Psoas muscle (tissue), 8 donors: ENCODE data around the gene HEG1. TPM values are rescaled to one million over a fixed set of nuclear protein-coding genes. Genes with fewer than 3 reads are reported as not detected.

ENCODE experiments used
- ATAC-seq, 4 donors: fragments of 200-7000 bp; cut with Tn5 transposase; one replicate each; pipeline ENCODE4 v1.9.1; 2020; ENCODE audit warnings: moderate library complexity in 3 of 4, mild to moderate bottlenecking in 2 of 4
- DNase-seq, 2 donors: peaks; one replicate each; pipeline ENCODE4 v3.0.0-alpha.2; 2020
- H3K27ac ChIP-seq: fragments of 200-600 bp; one replicate; pipeline ENCODE4 v1.8.0; 2022
- H3K27me3 ChIP-seq, 3 donors: fragments of 200-600 bp in 1 of 3; one replicate each; pipeline versions ENCODE4 v1.6.1 to v1.8.0; 2013 to 2022; ENCODE audit warnings: low read length in 2 of 3, mild to moderate bottlenecking in 2 of 3, moderate library complexity in 1 of 3; ENCODE audit not compliant: insufficient read depth in 3 of 3
- H3K36me3 ChIP-seq, 2 donors: fragments of 200-600 bp in 1 of 2; one replicate each; pipeline versions ENCODE4 v1.6.1 to v1.8.0; 2013 to 2022; ENCODE audit warnings: low read depth in 1 of 2, mild to moderate bottlenecking in 1 of 2, moderate library complexity in 1 of 2; ENCODE audit not compliant: insufficient read depth in 1 of 2
- H3K4me1 ChIP-seq: fragments of 200-600 bp; one replicate; pipeline ENCODE4 v1.8.0; 2022
- H3K4me3 ChIP-seq: fragments of 200-600 bp; one replicate; pipeline ENCODE4 v1.8.0; 2022; ENCODE audit warnings: mild to moderate bottlenecking
- H3K9me3 ChIP-seq: fragments of 200-600 bp; one replicate; pipeline ENCODE4 v1.8.0; 2022
- CTCF ChIP-seq: fragments of 200-600 bp; IDR thresholded peaks from one replicate; pipeline ENCODE4 v1.8.0; 2022; ENCODE audit warnings: antibody characterized with exemption
- WGBS, 3 donors: extraction: QIAGEN DNeasy Blood & Tissue Kit; methylation state at CpG; one replicate each; pipeline versions ENCODE4 v1.1.6 to v1.1.7; 2013; 5-methylcytosine and 5-hydroxymethylcytosine counted together
- intact Hi-C, 2 donors: fragments of 100-400 bp; cut with DNase I; formaldehyde crosslinking; loops; one replicate each; pipeline versions ENCODE4 v1.11.0 to v1.14.2; 2022
- polyA plus RNA-seq, 3 donors: library from polyadenylated mRNA; stranded (reverse); fragments of 200-250 nt; gene quantifications; one replicate each; pipeline ENCODE4 v1.2.3, GENCODE V29; 2013
- total RNA-seq, 4 donors: library from RNA; stranded (reverse); fragmentation: NEBNext Ultra II Directional in 2 of 4; extraction: Animal tissue kit (Norgen Biotek cat#: 25700) in 2 of 4; gene quantifications; one replicate each; pipeline versions ENCODE4 v1.2.1 to v1.2.4, GENCODE V29; 2021 to 2023
- donor health status: healthy with polysubstance abuse.
- donor health status: DM: no; HTN: no; CAD: no; lungs with moderate emphysema.
- donor health status: Bipolar disorder and iron deficiency.
- donor health status: healthy.
- donor health status: DM: yes; HTN: yes; CAD: no.
- donor health status: DM: no; HTN: no; CAD: no.
- donor health status: DM: no; HTN: no; CAD: no.
- donor health status: DM: yes; HTN: yes; CAD: no.

Gene HEG1
- total and polyA plus RNA-seq, 7 donors = 3.2 to 38.7 (median 11.7) TPM

- DNase-seq (no peak), ATAC-seq (no peak)
- H3K4me1 ChIP-seq = no peaks in the 10 kb centered on the region
- peaks cover 2 to 82% of the 10 kb centered on the region in 2 donors for H3K36me3 ChIP-seq
- no peak overlapping the region for H3K27ac ChIP-seq
- no peaks in the 10 kb centered on the region for H3K27me3 ChIP-seq
- H3K9me3 ChIP-seq = no peaks in the 10 kb centered on the region
- no peak for TF ChIP-seq CTCF
- intact Hi-C loops = no loop called here
- WGBS, 3 donors = 89 to 95% (median 89%) methylated on average over 3 of the region's 3 CpGs
- no peak overlapping the region for H3K4me3 ChIP-seq
Measured at GRCh38 chr3:124972457-124972856, 83.3 kb downstream of the HEG1 start.

GRCh38 chr3:124969963-124970722 lies 85.7 kb downstream of the HEG1 start:
- WGBS, 3 donors = 91 to 93% (median 91%) methylated on average over 18 of the region's 18 CpGs
- TF ChIP-seq CTCF = no peak
- ATAC-seq = no peak
- no peak for DNase-seq
- Histone ChIP-seq H3K9me3 (no peaks in the 10 kb centered on the region), H3K27me3 (no peaks in the 10 kb centered on the region), H3K36me3 (peaks cover 2 to 60% of the 10 kb centered on the region in 2 donors), H3K4me1 (no peaks in the 10 kb centered on the region), H3K27ac (no peak overlapping the region), H3K4me3 (no peak overlapping the region)
- intact Hi-C loops = no loop called here

GRCh38 chr3:124969190-124969589 lies 86.6 kb downstream of the HEG1 start:
- no peaks in the 10 kb centered on the region for H3K27me3 ChIP-seq
- no peaks in the 10 kb centered on the region for H3K4me1 ChIP-seq
- H3K4me3 ChIP-seq = no peak overlapping the region
- H3K36me3 ChIP-seq = peaks cover 0 to 58% of the 10 kb centered on the region in 2 donors
- H3K27ac ChIP-seq = no peak overlapping the region
- ATAC-seq = no peak
- no peak for DNase-seq
- 73 to 77% (median 74%) methylated on average over 8 of the region's 8 CpGs for WGBS, 3 donors
- intact Hi-C loops = no loop called here
- no peak for TF ChIP-seq CTCF
- H3K9me3 ChIP-seq = no peaks in the 10 kb centered on the region

- H3K4me1 ChIP-seq = peaks cover 3% of the 10 kb centered on the region
- H3K9me3 ChIP-seq = no peaks in the 10 kb centered on the region
- H3K27ac ChIP-seq = no peak overlapping the region
- no peak for DNase-seq
- TF ChIP-seq CTCF = no peak
- H3K27me3 ChIP-seq = no peaks in the 10 kb centered on the region
- 85 to 87% (median 86%) methylated on average over 10 of the region's 10 CpGs for WGBS, 3 donors
- ATAC-seq = no peak
- H3K4me3 ChIP-seq = no peak overlapping the region
- H3K36me3 ChIP-seq = peaks cover 0 to 47% of the 10 kb centered on the region in 2 donors
- intact Hi-C loops = no loop called here
Measured at GRCh38 chr3:124967964-124968363, 87.8 kb downstream of the HEG1 start.
